GM18505 (cell line): ENCODE data around the gene DOCK1.

Experiments used
- ATAC-seq: cut with Tn5 transposase; IDR thresholded peaks from one replicate; pipeline ENCODE4 v1.9.1; 2021; ENCODE audit not compliant: unreplicated experiment
- POLR2A ChIP-seq: IDR thresholded peaks from 4 replicates; pipeline ENCODE4 v1.6.1; 2011; ENCODE audit warnings: borderline replicate concordance; ENCODE audit not compliant: insufficient read depth, insufficient read length; ENCODE audit errors: extremely low read depth

The DOCK1 gene

GRCh38 chr10:127486355-127486754, 581.1 kb downstream of the DOCK1 start:
- no peak for TF ChIP-seq POLR2A
- no peak for ATAC-seq

- no peak for TF ChIP-seq POLR2A
- ATAC-seq = no peak
These were observed 587.5 kb downstream of the DOCK1 start for GRCh38 chr10:127492607-127493250.

GRCh38 chr10:127496035-127496434, 590.8 kb downstream of the DOCK1 start:
- no peak for ATAC-seq
- TF ChIP-seq POLR2A = no peak

- no peak for ATAC-seq
- no peak for TF ChIP-seq POLR2A
These were observed 592.5 kb downstream of the DOCK1 start for GRCh38 chr10:127497685-127498084.

GRCh38 chr10:127498087-127498486, 592.9 kb downstream of the DOCK1 start:
- no peak for TF ChIP-seq POLR2A
- no peak for ATAC-seq

GRCh38 chr10:127500127-127500526, 594.9 kb downstream of the DOCK1 start:
- ATAC-seq = no peak
- no peak for TF ChIP-seq POLR2A
